HEK293 (cell line): Measurements from ENCODE around the gene CA10.

Source experiments
- CTCF ChIA-PET: fragments of 350-600 bp; formaldehyde crosslinking; extraction: SDS; loops from one replicate; lab custom pipeline; 2021; ENCODE audit warnings: antibody characterized with exemption; lab: Yijun Ruan, JAX
- POLR2A ChIA-PET: fragments of 300-600 bp; formaldehyde crosslinking; extraction: SDS; loops from one replicate; lab custom pipeline; 2020; ENCODE audit warnings: antibody characterized with exemption, inconsistent platforms; lab: Yijun Ruan, JAX
- H3K27ac ChIP-seq: fragments of 200-500 bp; sonication (Bioruptor generic); 2 replicates; pipeline ENCODE4 v1.5.1; 2014; ENCODE audit warnings: low read depth, low read length, control low read depth, inconsistent platforms; ENCODE audit errors: extremely low read depth
- H3K36me3 ChIP-seq, 2 experiments: fragments of 200-500 bp in 1 of 2; sonication (Bioruptor generic) in 1 of 2; 1 replicate in 1 of 2; 2 replicates in 1 of 2; pipeline ENCODE4 v1.5.1; 2014 to 2017; ENCODE audit warnings: inconsistent platforms in 2 of 2, low read length in 2 of 2; ENCODE audit not compliant: control insufficient read depth in 2 of 2, insufficient read depth in 1 of 2
- H3K4me1 ChIP-seq: fragments of 200-500 bp; sonication (Bioruptor generic); 2 replicates; pipeline ENCODE4 v1.5.1; 2014; ENCODE audit warnings: mild to moderate bottlenecking, low read length, inconsistent platforms; ENCODE audit not compliant: control insufficient read depth, insufficient read depth
- H3K4me3 ChIP-seq: 2 replicates; pipeline ENCODE4 v1.5.1; 2011; ENCODE audit warnings: low read depth, mild to moderate bottlenecking, control low read depth, low read length, moderate library complexity
- H3K9me3 ChIP-seq: fragments of 200-500 bp; sonication (Bioruptor generic); 2 replicates; pipeline ENCODE4 v1.5.1; 2014; ENCODE audit warnings: low read depth, low read length, inconsistent platforms; ENCODE audit not compliant: control insufficient read depth, insufficient read depth
- GFI1B ChIP-seq: fragments of 450-650 bp; formaldehyde crosslinking; IDR thresholded peaks from 2 replicates; pipeline ENCODE4 v1.5.1; 2016; ENCODE audit warnings: missing biosample characterization, missing genetic modification characterization
- RBAK ChIP-seq: fragments of 450-650 bp; formaldehyde crosslinking; IDR thresholded peaks from 2 replicates; pipeline ENCODE4 v1.5.1; 2016; ENCODE audit warnings: missing biosample characterization, missing genetic modification characterization
- ZIC2 ChIP-seq: fragments of 450-650 bp; formaldehyde crosslinking; IDR thresholded peaks from 2 replicates; pipeline ENCODE4 v1.5.1; 2016; ENCODE audit warnings: missing biosample characterization, missing genetic modification characterization
- ZNF169 ChIP-seq: fragments of 450-650 bp; formaldehyde crosslinking; IDR thresholded peaks from 2 replicates; pipeline ENCODE4 v1.5.1; 2016; ENCODE audit warnings: missing biosample characterization, missing genetic modification characterization
- ZNF202 ChIP-seq: fragments of 450-650 bp; formaldehyde crosslinking; IDR thresholded peaks from 2 replicates; pipeline ENCODE4 v1.5.1; 2016; ENCODE audit warnings: missing biosample characterization, missing genetic modification characterization, borderline replicate concordance
- ZNF223 ChIP-seq: fragments of 450-650 bp; formaldehyde crosslinking; IDR thresholded peaks from 2 replicates; pipeline ENCODE4 v1.5.1; 2016; ENCODE audit warnings: missing biosample characterization, missing genetic modification characterization
- ZNF239 ChIP-seq: fragments of 450-650 bp; formaldehyde crosslinking; IDR thresholded peaks from 2 replicates; pipeline ENCODE4 v1.5.1; 2016; ENCODE audit warnings: missing biosample characterization, missing genetic modification characterization
- ZNF311 ChIP-seq: fragments of 450-650 bp; formaldehyde crosslinking; IDR thresholded peaks from 2 replicates; pipeline ENCODE4 v1.5.1; 2017; ENCODE audit warnings: missing biosample characterization, missing genetic modification characterization, borderline replicate concordance
- ZNF341 ChIP-seq: fragments of 450-650 bp; formaldehyde crosslinking; IDR thresholded peaks from 2 replicates; pipeline ENCODE4; 2016; ENCODE audit warnings: low read depth, missing biosample characterization, missing genetic modification characterization
- ZNF350 ChIP-seq: fragments of 450-650 bp; formaldehyde crosslinking; IDR thresholded peaks from 2 replicates; pipeline ENCODE4 v1.5.0; 2017; ENCODE audit warnings: missing biosample characterization, mild to moderate bottlenecking, missing genetic modification characterization
- ZNF37A ChIP-seq: fragments of 450-650 bp; IDR thresholded peaks from 2 replicates; pipeline ENCODE4 v1.5.1; 2018; ENCODE audit warnings: missing biosample characterization, missing genetic modification characterization
- ZNF501 ChIP-seq: fragments of 450-650 bp; formaldehyde crosslinking; IDR thresholded peaks from 2 replicates; pipeline ENCODE4 v1.5.1; 2016; ENCODE audit warnings: missing biosample characterization, missing genetic modification characterization
- ZNF555 ChIP-seq: fragments of 450-650 bp; formaldehyde crosslinking; conservative IDR thresholded peaks from 2 replicates; pipeline ENCODE4 v1.5.1; 2017; ENCODE audit warnings: missing biosample characterization, mild to moderate bottlenecking, missing genetic modification characterization, inconsistent platforms
- ZNF626 ChIP-seq: fragments of 450-650 bp; sonication (Bioruptor Pico); formaldehyde crosslinking; IDR thresholded peaks from 2 replicates; pipeline ENCODE4 v1.5.1; 2018; ENCODE audit warnings: missing biosample characterization, missing genetic modification characterization, inconsistent platforms
- ZNF664 ChIP-seq: fragments of 450-650 bp; formaldehyde crosslinking; IDR thresholded peaks from 2 replicates; pipeline ENCODE4 v1.5.1; 2016; ENCODE audit warnings: missing biosample characterization, missing genetic modification characterization
- ZNF791 ChIP-seq: fragments of 450-650 bp; formaldehyde crosslinking; IDR thresholded peaks from 2 replicates; pipeline ENCODE4 v1.5.1; 2016; ENCODE audit warnings: missing biosample characterization, missing genetic modification characterization
- ZNF792 ChIP-seq: fragments of 450-650 bp; formaldehyde crosslinking; IDR thresholded peaks from 2 replicates; pipeline ENCODE4 v1.5.1; 2016; ENCODE audit warnings: missing biosample characterization, missing genetic modification characterization
- ZSCAN16 ChIP-seq: fragments of 450-650 bp; formaldehyde crosslinking; IDR thresholded peaks from 2 replicates; pipeline ENCODE4 v1.5.1; 2016; ENCODE audit warnings: missing biosample characterization, missing genetic modification characterization
- TF ChIP-seq, protein P1 (sequence below): fragments of 450-650 bp; formaldehyde crosslinking; IDR thresholded peaks from 2 replicates; pipeline ENCODE4 v1.5.1; 2016; ENCODE audit warnings: missing biosample characterization, missing genetic modification characterization
- TF ChIP-seq, protein P2 (sequence below): fragments of 450-650 bp; formaldehyde crosslinking; IDR thresholded peaks from 2 replicates; pipeline ENCODE4 v1.5.1; 2017; ENCODE audit warnings: missing biosample characterization, missing genetic modification characterization
- TF ChIP-seq, protein P3 (sequence below): fragments of 450-650 bp; formaldehyde crosslinking; IDR thresholded peaks from 2 replicates; pipeline ENCODE4 v1.5.1; 2016; ENCODE audit warnings: missing biosample characterization, missing genetic modification characterization
- TF ChIP-seq, protein P4 (sequence below): fragments of 450-650 bp; formaldehyde crosslinking; IDR thresholded peaks from 2 replicates; pipeline ENCODE4 v1.5.1; 2016; ENCODE audit warnings: missing biosample characterization, missing genetic modification characterization
- TF ChIP-seq, protein P5 (sequence below): fragments of 450-650 bp; formaldehyde crosslinking; IDR thresholded peaks from 2 replicates; pipeline ENCODE4 v1.5.1; 2016; ENCODE audit warnings: missing biosample characterization, missing genetic modification characterization

Gene CA10

DNA sequence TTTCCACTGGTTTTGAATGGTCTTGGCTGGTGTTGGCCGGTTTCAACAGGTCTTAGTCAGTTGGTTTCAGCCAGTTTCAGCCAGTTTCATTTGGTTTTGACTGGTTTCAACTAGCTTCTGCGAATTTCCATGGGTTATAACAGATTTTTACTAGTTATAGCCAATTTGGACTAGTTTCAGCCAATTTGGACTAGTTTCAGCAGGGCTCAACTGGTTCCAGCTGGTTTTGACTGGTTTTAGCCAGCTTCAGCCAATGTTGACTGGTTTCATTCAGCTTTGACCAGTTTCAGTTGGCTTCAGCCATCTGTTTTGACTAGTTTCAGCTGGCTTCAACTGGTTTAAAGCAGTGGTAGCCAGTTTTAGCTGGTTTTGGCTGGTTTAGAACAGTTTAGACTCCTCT is 465.6 kb downstream of the CA10 start:
- ChIA-PET CTCF (interaction anchor here (1.0 to 1.1 kb wide), 3 partner anchors 8 to 41 kb away, joined by 3 read pairs; no protein-coding TSS in a partner anchor), POLR2A (interaction anchor here (0.7 kb wide), 1 partner anchor 98 kb away, joined by 3 read pairs; no protein-coding TSS in a partner anchor)
- Histone ChIP-seq H3K27ac (no peak overlapping the region), H3K9me3 (0 out of 2 replicates have a peak, but pooled peaks cover 4% of the 10 kb centered on the region), H3K4me1 (no peaks in the 10 kb centered on the region), H3K36me3 (no peaks in the 10 kb centered on the region), H3K4me3 (no peak overlapping the region)
- TF ChIP-seq, protein P1, sequence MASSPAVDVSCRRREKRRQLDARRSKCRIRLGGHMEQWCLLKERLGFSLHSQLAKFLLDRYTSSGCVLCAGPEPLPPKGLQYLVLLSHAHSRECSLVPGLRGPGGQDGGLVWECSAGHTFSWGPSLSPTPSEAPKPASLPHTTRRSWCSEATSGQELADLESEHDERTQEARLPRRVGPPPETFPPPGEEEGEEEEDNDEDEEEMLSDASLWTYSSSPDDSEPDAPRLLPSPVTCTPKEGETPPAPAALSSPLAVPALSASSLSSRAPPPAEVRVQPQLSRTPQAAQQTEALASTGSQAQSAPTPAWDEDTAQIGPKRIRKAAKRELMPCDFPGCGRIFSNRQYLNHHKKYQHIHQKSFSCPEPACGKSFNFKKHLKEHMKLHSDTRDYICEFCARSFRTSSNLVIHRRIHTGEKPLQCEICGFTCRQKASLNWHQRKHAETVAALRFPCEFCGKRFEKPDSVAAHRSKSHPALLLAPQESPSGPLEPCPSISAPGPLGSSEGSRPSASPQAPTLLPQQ (tag by site-specific recombination), result no peak
- TF ChIP-seq ZNF555 (tag by site-specific recombination), result no peak
- TF ChIP-seq, protein P2, sequence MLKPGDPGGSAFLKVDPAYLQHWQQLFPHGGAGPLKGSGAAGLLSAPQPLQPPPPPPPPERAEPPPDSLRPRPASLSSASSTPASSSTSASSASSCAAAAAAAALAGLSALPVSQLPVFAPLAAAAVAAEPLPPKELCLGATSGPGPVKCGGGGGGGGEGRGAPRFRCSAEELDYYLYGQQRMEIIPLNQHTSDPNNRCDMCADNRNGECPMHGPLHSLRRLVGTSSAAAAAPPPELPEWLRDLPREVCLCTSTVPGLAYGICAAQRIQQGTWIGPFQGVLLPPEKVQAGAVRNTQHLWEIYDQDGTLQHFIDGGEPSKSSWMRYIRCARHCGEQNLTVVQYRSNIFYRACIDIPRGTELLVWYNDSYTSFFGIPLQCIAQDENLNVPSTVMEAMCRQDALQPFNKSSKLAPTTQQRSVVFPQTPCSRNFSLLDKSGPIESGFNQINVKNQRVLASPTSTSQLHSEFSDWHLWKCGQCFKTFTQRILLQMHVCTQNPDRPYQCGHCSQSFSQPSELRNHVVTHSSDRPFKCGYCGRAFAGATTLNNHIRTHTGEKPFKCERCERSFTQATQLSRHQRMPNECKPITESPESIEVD (tag by site-specific recombination), result no peak
- TF ChIP-seq, protein P3, sequence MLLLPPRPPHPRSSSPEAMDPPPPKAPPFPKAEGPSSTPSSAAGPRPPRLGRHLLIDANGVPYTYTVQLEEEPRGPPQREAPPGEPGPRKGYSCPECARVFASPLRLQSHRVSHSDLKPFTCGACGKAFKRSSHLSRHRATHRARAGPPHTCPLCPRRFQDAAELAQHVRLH (tag by site-specific recombination), result no peak
- TF ChIP-seq ZNF626 (tag by site-specific recombination), result no peak
- TF ChIP-seq, protein P4, sequence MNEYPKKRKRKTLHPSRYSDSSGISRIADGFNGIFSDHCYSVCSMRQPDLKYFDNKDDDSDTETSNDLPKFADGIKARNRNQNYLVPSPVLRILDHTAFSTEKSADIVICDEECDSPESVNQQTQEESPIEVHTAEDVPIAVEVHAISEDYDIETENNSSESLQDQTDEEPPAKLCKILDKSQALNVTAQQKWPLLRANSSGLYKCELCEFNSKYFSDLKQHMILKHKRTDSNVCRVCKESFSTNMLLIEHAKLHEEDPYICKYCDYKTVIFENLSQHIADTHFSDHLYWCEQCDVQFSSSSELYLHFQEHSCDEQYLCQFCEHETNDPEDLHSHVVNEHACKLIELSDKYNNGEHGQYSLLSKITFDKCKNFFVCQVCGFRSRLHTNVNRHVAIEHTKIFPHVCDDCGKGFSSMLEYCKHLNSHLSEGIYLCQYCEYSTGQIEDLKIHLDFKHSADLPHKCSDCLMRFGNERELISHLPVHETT, result no peak
- TF ChIP-seq ZNF501 (tag by site-specific recombination), result no peak
- TF ChIP-seq ZNF169 (tag by site-specific recombination), result no peak
- no peak for TF ChIP-seq ZNF202 (tag by site-specific recombination)
- no peak for TF ChIP-seq ZNF350 (tag by site-specific recombination)

DNA sequence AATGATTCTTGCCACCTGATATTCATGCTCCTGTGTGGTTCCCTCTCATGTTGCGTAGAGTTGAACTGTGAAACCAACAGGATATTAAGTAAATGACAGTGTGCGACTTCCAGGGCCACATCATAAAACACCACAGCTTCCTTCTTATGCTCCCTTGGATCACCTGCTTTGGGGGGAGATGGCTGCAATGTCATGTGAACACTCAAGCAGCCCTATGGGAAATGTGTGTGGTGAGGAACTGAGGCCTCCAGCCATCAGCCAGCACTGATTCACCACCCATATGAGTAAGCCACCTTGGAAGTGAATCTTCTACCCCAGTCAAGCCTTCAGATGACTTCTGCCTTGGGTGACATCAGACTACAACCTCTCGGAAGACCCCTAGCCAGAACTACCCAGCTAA is 470.6 kb downstream of the CA10 start:
- Histone ChIP-seq H3K27ac (no peak overlapping the region), H3K4me3 (no peak overlapping the region), H3K4me1 (peaks cover 2% of the 10 kb centered on the region; the same call in 1 of the 2 replicates), H3K36me3 (no peaks in the 10 kb centered on the region), H3K9me3 (no peaks in the 10 kb centered on the region)
- CTCF ChIA-PET, result interaction anchor here (0.6 to 1.4 kb wide), 5 partner anchors 11 to 89 kb away, joined by 3 to 4 read pairs (median 3); no protein-coding TSS in a partner anchor
- TF ChIP-seq ZNF239 (tag by site-specific recombination) (no peak), GFI1B (tag by site-specific recombination) (no peak), ZNF223 (no peak), ZNF311 (tag by site-specific recombination) (no peak)
- POLR2A ChIA-PET, result no interaction called here

DNA sequence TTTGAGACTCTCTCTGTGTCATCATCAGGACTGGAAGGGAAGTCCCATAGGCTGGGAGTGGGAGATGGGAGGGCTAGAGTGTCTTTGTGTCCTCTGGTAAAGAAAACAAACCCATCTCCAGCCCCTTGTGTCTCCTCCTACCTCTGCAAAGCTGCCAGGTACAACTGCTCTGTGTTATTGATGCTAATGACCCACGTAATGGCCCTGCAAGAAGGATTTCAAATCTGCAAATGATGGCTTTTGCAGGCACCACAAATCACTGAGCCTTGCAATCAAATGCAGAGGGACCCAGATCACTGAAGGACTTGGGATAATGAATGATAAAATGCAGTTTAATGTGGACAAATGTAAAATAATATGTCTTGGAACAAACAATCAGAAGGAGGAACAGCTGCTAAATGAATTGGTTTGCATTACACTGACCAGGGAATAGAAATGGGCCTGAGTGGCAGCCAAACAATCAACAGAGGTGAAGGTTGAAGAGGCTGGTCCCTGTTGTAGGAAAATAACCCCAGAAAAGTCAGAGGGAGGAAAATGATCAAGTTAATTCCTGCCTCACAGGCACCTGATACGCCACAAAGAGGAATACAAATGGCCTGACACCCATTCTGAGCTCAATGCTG is 473.1 kb downstream of the CA10 start:
- ChIA-PET POLR2A (no interaction called here), CTCF (interaction anchor here (0.7 to 1.1 kb wide), 3 partner anchors 10 to 363 kb away, joined by 3 to 4 read pairs (median 3); no protein-coding TSS in a partner anchor)
- peaks cover 7% of the 10 kb centered on the region for H3K4me1 ChIP-seq
- H3K36me3 ChIP-seq, result no peaks in the 10 kb centered on the region
- H3K4me3 ChIP-seq, result no peak overlapping the region
- no peak overlapping the region for H3K27ac ChIP-seq
- H3K9me3 ChIP-seq, result no peaks in the 10 kb centered on the region
- no peak for TF ChIP-seq ZIC2
- TF ChIP-seq, protein P5, sequence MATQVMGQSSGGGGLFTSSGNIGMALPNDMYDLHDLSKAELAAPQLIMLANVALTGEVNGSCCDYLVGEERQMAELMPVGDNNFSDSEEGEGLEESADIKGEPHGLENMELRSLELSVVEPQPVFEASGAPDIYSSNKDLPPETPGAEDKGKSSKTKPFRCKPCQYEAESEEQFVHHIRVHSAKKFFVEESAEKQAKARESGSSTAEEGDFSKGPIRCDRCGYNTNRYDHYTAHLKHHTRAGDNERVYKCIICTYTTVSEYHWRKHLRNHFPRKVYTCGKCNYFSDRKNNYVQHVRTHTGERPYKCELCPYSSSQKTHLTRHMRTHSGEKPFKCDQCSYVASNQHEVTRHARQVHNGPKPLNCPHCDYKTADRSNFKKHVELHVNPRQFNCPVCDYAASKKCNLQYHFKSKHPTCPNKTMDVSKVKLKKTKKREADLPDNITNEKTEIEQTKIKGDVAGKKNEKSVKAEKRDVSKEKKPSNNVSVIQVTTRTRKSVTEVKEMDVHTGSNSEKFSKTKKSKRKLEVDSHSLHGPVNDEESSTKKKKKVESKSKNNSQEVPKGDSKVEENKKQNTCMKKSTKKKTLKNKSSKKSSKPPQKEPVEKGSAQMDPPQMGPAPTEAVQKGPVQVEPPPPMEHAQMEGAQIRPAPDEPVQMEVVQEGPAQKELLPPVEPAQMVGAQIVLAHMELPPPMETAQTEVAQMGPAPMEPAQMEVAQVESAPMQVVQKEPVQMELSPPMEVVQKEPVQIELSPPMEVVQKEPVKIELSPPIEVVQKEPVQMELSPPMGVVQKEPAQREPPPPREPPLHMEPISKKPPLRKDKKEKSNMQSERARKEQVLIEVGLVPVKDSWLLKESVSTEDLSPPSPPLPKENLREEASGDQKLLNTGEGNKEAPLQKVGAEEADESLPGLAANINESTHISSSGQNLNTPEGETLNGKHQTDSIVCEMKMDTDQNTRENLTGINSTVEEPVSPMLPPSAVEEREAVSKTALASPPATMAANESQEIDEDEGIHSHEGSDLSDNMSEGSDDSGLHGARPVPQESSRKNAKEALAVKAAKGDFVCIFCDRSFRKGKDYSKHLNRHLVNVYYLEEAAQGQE, result no peak
- TF ChIP-seq ZNF664, result no peak
- TF ChIP-seq RBAK, result no peak
- TF ChIP-seq ZSCAN16 (tag by site-specific recombination), result no peak
- no peak for TF ChIP-seq ZNF791 (tag by site-specific recombination)
- TF ChIP-seq ZNF37A (tag by site-specific recombination), result no peak
- no peak for TF ChIP-seq ZNF792 (tag by site-specific recombination)
- TF ChIP-seq ZNF341 (tag by site-specific recombination), result no peak
